HG03378 (cell line): ENCODE results near the gene JDP2.

Experiments
- ATAC-seq: cut with Tn5 transposase; IDR thresholded peaks from one replicate; pipeline ENCODE4 v1.9.1; 2021; ENCODE audit warnings: mild to moderate bottlenecking, moderate library complexity; ENCODE audit not compliant: unreplicated experiment

Gene JDP2

GRCh38 chr14:75435473-75435872 lies 7.7 kb downstream of the JDP2 start:
- ATAC-seq: no peak

- ATAC-seq: no peak
Observed at GRCh38 chr14:75437201-75438143, 9.7 kb downstream of the JDP2 start.

GRCh38 chr14:75438486-75439080 lies 10.8 kb downstream of the JDP2 start:
- no peak for ATAC-seq

- no peak for ATAC-seq
Observed at GRCh38 chr14:75439989-75440388, 12.2 kb downstream of the JDP2 start.

GRCh38 chr14:75440733-75441477 lies 13.1 kb downstream of the JDP2 start:
- ATAC-seq: no peak

GRCh38 chr14:75441728-75442127 lies 13.9 kb downstream of the JDP2 start:
- no peak for ATAC-seq

- ATAC-seq: no peak
Observed at GRCh38 chr14:75442166-75442565, 14.3 kb downstream of the JDP2 start.

- ATAC-seq: no peak
Observed at GRCh38 chr14:75442642-75443041, 14.8 kb downstream of the JDP2 start.

- ATAC-seq: no peak
Observed at GRCh38 chr14:75443203-75443969, 15.6 kb downstream of the JDP2 start.

- ATAC-seq: no peak
Observed at GRCh38 chr14:75445236-75445635, 17.4 kb downstream of the JDP2 start.

GRCh38 chr14:75445963-75446362 lies 18.1 kb downstream of the JDP2 start:
- no peak for ATAC-seq

- no peak for ATAC-seq
Observed at GRCh38 chr14:75446447-75446846, 18.6 kb downstream of the JDP2 start.

GRCh38 chr14:75448209-75448608 lies 20.4 kb downstream of the JDP2 start:
- no peak for ATAC-seq

GRCh38 chr14:75449036-75449435 lies 21.2 kb downstream of the JDP2 start:
- no peak for ATAC-seq

GRCh38 chr14:75449696-75450095 lies 21.9 kb downstream of the JDP2 start:
- no peak for ATAC-seq

- no peak for ATAC-seq
Observed at GRCh38 chr14:75450381-75451276, 22.8 kb downstream of the JDP2 start.

- no peak for ATAC-seq
Observed at GRCh38 chr14:75452324-75452723, 24.5 kb downstream of the JDP2 start.

GRCh38 chr14:75452900-75453816 lies 25.3 kb downstream of the JDP2 start:
- no peak for ATAC-seq
